G401.6 (cell line): ENCODE data around the gene CYLC2.

Experiments
- FAIRE-seq: peaks from 2 replicates; lab custom pipeline; 2012; peaks lifted over from hg19 to GRCh38; lab: Jason Lieb, UNC

Gene CYLC2, protein sequence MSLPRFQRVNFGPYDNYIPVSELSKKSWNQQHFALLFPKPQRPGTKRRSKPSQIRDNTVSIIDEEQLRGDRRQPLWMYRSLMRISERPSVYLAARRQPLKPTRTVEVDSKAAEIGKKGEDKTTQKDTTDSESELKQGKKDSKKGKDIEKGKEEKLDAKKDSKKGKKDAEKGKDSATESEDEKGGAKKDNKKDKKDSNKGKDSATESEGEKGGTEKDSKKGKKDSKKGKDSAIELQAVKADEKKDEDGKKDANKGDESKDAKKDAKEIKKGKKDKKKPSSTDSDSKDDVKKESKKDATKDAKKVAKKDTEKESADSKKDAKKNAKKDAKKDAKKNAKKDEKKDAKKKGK

GRCh38 chr9:102995033-102995432 lies at the start of gene CYLC2:
Gene CYLC2 (plus strand): TSS chr9:102995333. CDS start chr9:102995381, 48 bp downstream.
- no peak for FAIRE-seq

- no peak for FAIRE-seq
These were observed 44.8 kb upstream of the CYLC2 start for GRCh38 chr9:102950346-102950745.

- no peak for FAIRE-seq
These were observed 28.1 kb upstream of the CYLC2 start for GRCh38 chr9:102966999-102967398.

DNA sequence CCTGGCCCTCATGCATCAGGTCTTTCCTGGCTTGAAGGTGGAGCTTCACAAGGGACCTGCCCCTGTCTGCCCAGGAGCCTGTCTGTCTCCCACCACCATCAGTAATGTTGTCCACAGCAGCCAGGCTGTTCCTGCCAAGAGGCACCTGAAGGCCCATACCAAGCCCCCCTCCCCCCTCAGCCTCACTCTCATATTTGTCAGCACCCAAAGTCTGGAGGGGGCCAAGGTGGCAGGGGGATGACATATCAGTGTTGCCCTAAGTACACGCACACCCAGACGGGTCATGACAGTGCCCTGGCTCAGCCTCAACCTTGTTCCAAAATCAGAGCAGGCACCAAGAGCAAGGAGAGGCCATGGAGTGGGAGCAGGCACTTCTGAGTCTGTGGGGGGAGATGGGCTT lies 27.2 kb upstream of the CYLC2 start:
- FAIRE-seq: no peak

GRCh38 chr9:102972780-102973179 lies 22.4 kb upstream of the CYLC2 start:
- no peak for FAIRE-seq

GRCh38 chr9:102974530-102974929 lies 20.6 kb upstream of the CYLC2 start:
- no peak for FAIRE-seq

GRCh38 chr9:102975251-102975650 lies 19.9 kb upstream of the CYLC2 start:
- no peak for FAIRE-seq

- no peak for FAIRE-seq
These were observed 9.8 kb upstream of the CYLC2 start for GRCh38 chr9:102985162-102985895.

DNA sequence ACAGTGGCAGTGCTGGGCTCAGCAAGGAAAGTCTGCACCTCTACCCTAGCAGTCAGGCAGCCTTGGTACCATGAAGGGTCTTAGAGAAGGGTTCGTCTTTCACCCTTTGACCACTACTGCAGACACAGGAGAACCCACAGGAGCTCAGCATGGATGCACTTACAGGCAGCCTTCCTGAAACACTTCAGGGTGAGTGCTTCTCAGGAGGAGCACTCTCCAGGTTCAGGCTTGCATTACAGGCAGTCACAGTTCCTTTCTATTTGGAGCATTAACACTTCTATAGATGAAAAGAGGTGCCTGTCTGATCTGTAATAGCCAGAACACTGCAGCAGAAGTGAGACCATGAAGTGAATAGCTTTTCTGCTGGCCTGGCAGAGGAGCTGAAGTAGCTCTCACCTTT lies 8.7 kb upstream of the CYLC2 start:
- no peak for FAIRE-seq

DNA sequence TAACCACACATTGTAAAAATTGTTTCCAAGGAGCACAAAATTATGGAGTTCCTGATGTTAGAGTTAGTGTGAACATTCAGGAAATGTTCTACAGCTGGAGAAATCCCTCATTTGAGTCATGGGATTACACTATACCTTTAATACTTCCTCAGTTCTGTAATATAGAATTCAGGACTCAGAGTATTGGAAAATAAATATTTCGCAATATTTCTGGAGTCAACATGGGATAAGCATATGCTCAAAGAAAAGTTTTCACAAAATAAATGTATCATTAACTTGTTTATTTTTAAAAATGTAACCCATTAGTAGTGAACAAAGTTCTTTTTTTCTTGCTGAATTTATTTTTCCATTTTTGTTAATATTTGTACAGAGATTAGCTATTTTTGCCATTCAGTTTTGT lies 8.6 kb downstream of the CYLC2 start:
- FAIRE-seq: no peak

GRCh38 chr9:103014242-103014641 lies 19.1 kb downstream of the CYLC2 start:
- FAIRE-seq: no peak

GRCh38 chr9:103025796-103026195 lies 30.7 kb downstream of the CYLC2 start:
- no peak for FAIRE-seq

GRCh38 chr9:103037508-103038477 lies 42.7 kb downstream of the CYLC2 start:
- no peak for FAIRE-seq

DNA sequence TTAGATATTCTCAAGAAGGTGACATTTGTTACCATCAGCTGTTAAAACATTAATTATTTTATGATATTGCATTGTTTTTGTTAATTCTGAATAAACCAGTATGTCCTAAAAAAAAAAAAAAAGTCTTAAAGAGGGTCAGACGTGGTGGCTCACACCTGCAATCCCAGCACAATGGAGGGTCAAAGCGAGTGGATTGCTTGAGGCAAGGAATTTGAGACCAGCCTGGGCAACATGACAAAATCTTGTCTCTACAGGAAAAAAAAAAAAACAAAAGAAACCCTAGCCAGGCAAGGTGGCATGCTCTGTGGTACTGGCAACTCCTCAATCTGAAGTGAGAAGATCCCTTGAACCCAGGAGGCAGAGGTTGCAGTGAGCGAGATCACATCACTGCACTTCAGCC lies 46.8 kb downstream of the CYLC2 start:
- no peak for FAIRE-seq
